HG03378 (cell line): Measurements from ENCODE around the gene NFIB.
A peak's percentile ranks its signal among the peaks of the same experiment; 100 is the strongest.

Experiments
- ATAC-seq: cut with Tn5 transposase; IDR thresholded peaks from one replicate; pipeline ENCODE4 v1.9.1; 2021; ENCODE audit warnings: mild to moderate bottlenecking, moderate library complexity; ENCODE audit not compliant: unreplicated experiment

NFIB gene

DNA sequence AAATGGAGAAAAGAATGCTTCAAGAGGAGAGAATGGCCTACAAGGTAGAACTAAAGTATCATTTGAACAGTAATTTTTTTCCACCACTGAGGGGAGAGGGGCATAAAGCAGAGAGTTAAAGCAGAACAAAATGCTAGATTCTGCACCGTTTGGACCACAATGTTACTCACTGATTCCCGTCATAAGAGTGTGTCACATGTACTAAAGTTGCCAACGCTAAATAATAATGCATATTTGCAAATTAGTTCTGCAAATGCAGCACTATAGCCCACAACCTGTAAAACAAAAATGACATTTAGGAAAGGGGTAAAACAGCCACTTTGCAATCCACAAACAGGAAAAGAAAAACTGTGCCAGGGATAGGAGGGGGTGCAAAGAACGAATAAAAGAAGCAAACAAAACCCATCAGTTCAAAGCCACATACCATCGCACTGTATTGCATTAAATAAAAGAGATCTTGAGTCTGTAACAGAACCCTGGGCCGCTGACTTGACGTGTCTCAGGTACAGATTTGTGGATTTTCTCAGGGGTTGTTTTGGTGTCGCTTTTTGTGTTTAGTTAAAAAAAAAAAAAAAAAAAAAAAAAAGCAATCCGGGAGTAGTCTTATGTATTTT is 7.7 kb upstream of the NFIB start:
- ATAC-seq: no peak

DNA sequence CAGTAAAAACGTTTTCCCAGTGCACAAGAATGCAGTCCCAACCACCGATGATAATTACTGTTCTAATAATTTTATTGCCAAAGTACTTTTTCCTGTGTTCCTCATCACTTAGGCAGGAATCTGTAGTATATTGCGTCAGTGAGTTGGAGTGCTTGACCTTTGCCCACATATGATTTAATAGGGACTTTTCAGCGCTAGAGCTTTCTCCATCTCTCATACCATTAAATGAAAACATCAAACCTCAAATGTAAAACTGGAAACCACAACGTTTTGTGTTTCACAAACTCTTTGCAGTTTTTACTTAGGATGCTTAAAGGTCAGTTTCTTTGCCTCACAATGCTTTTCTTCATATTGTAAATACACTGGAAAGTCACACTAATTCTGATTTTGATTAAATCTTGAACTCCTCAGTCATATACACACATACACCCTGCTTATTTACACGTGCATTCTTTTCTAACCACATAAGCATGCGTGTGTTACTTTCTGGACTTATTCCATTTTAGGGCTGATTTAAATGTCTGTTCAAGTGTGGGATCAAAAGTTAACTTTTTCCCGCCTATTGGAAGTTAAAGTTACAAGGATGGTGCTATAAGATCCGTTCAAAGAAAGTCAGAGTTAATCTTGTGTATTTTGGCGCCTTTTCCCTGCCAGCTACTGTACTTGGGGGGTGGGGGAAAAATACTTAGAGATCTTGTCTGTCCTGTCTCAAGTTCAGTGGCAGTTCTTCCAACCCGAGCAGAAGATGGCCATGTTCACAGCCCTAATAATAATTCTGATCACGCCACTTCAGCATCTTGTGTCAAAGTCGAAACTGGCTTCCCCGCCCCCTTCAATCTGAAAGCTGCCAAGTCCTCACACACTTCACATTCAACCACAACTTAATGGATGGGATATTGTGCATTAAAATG is 6.6 kb upstream of the NFIB start:
- ATAC-seq: no peak

DNA sequence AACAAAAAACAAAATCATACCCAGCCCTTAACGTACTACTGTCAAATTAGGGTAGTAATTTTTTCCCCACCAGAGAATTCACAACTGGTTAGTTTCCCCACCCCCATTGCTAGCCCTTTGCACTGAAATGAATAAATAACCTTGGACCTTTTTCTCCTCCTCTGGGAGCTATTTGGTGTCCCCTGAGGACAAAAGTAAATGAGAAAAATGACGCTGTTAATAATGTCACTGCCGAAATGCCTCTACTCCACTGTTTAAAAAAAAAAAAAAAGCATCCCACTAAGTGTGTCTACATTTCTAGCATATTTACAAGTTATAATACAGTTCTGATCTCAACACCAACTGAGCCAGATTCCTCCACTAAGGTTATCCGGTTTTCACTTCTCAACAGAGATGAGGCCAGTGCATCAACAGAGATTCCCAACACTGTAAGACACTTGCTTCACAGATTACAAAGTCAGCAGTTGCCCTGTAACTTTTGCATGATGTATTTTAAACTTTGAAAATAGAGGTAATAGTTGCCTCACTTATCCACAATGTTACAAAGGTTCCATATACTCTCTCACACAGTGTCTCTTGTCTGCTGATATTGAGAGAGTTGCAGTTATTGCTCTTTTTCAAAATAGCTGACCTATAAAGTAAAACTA is 5.1 kb upstream of the NFIB start:
- ATAC-seq: no peak

DNA sequence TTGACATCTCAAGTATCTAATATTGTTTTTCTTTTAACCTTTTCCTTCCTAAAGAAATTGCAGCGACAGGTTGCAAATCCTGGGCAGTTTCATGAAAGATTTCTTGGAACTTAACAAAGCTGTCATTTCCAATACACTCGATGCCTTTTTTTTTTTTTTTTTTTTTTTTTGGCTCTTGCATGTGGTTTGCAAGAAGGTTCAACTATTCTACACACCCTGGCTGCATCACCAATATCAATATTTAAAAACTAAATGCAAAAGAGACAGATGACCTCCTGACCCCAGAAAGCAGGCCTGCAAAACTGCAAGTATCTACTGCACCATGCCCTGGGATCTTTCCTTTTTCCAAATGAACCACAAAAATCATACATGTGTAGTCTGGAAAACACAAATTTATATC is 4.4 kb upstream of the NFIB start:
- ATAC-seq: no peak

DNA sequence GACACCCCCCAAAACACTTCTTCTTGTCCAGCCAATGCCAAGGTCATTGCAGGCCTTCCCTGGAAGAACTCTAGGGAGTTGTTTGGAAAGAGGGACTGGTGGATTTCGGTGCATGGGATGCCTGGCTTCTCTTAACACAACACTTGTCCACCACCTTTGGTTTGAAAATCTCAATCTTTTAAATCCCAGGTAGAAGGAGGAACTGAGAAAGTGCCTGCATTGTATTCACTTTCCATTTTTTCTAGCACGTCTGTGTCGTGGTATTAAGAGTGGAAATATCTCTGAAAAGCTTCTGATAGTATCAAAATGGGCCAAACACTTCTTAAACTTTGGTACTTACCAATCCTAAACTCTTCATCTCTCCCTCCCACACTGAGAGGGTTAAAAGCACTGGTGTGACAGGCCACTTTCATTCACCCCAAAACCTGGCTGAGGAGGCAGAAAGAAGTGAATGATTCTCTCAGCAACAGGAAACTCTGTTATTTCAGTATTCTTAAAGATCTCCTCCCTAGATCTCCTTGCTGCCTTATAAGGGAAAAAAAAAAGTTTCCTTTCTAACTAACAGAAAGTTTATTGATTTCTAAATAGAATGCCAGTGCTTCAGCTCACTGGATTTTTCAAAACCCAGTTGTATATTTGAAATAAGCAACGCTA is 3.9 kb upstream of the NFIB start:
- ATAC-seq: peak; percentile 56

DNA sequence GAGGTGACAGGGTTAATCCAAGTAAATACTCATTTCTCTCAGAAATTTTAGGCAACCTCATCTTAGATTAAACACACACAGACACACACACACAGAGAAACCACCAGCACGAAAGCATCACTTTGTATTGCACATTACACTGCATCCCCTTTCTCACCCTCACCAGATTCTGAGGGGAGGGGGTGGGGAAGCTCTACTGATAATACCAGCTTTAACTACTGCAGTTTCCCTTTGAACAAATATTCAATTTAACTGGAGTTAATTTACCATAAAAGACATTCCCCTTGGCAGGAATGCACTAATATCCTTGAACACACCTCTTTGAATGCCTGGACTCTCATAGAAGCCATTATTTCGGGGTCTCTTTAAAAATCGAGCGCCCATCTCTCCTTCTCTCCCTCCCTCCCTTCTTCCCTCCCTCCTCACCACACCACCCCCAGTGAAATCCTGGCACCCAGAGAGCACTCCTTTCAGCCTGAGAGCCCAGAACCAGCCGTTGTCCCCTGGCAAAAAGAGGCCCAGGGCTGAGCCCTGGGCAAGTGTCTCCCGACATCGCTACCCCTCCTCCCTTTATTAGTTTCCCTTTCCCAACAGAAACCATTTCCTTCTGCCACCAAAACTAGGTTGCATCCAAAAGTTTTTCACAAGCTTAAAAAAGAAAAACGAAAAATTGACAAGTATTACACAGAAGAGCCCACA is 2.8 kb upstream of the NFIB start:
- no peak for ATAC-seq

DNA sequence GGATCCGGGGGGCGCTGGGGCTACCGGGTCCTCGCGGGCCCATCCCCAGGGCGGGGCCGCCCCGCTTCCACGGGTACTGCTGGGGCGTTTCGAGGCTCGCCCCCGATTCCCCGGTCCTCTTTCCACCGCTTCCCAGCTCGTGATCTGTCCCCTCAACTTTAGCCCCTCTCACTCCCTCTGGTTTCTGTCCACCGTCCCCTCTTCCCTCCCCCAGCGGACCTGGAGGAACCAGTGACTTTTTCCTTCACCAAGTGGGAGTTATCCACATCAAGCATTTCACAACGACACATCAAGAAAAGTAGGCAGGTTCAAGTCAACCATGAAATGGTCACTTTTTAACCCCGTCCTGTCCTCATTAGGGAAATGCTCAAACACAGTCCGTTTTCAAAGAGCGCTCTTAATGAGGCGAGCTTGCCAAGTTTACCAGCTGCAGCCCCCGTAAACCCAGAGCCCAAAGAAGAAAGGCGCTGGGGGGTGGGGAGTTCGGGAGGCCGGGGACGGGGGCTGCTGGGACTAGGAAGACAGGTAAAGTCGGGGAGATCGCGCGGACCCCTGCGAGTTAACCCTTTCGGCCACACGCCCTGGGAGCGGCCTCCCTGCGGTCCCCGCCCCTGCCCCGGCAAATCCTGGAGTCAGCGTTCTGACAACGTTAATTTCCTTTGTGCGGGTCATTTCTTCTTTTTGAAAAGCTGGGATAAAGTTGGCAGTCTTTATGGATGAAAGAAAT is 2.1 kb upstream of the NFIB start:
- no peak for ATAC-seq

DNA sequence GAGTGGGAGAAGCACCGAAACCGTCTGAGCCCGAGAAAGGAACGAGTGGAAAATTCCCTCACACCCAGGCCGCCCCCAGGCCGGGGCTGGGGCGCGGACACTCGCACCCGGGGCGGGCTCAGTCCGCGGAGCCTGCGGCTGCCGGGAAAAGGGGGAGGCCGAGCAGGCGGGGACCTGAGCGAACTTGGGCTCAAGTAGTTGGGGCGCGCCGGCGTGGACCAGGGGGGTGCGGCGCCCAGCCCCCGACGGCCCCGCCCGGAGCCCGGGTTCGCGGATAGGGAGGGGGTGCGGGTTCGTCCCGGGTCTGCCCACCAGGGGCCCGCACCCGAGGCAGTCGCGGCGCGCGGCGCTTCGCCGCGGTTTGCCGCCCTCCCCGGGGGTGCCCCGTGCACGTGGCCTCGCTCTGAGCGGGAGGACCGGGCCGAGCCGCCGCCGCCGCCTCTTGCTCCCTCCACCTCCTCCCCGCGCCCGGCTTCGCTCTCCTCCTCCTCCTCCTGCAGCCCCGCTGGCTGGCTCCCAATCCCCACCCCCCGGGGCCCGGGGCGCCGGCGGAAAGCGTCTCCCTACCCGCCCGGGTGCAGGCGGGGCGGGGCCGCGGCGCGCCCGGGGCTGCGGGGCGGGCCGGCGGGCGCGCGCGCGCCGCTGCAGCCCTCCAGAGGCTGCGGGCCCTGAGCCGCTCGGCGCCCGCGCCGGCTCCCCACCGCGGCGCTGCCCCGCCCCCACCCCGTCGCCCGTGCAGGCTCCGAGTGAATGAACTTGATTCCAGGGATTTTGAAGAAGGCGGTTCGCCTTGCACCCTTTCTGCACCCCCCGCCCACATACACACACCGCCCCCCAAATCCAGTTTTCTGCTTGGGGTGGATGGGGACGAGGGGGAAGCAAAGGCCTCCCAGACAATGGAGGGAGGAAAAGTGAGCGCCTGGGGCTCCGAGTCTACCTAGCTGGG is 1.3 kb upstream of the NFIB start:
- ATAC-seq: no peak

DNA sequence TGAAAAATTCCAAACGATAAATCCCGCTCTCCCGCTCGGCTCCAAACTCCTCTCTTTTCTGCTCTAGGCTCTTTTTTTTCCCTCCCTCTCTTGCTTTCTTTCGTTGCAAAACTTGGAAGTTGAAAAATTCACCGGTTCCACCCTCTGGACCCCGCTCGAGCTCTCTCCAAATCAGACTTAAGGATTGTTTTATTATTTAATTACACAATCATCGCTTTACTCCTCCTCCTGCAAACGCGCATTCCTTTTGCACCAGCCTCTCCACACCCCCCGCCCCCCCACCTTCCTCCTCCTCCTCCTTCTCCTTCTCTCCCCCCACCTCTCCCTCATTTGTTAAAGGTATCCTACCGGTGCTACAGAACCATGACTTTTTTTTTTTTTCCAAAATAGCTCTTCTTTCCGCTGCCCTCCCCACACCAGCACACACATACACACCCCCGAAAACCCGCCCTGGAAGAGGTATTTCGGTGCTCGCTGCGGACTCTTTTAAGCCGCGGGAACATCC is 535 bp upstream of the NFIB start:
- no peak for ATAC-seq

DNA sequence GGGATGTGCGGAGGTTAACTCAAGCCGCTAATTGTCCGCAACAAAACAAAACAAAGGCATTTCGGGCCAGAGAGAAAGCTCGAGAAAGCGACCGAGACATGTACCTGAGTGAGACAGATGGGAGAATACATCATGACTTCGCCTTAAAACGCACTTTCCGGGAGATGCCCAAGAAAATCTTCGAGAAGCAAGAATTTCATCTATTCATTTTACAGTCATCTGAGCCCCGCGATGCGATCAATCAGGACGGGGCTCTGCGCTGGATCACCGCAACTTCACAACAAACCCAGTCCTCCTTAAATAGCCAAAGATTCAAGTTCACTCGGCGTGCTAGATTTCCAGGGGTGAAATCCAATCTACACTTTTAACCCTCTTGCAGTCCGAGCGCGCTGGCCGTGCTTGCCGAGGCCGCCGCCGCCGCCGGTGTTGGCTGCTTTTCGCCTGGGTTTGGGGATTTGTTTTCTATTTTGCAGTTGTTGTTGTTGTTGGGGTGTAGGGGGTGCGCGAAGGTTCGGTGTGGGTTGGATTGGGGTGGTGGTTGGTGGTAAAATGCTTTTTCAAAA is 482 bp downstream of the NFIB start:
- no peak for ATAC-seq

DNA sequence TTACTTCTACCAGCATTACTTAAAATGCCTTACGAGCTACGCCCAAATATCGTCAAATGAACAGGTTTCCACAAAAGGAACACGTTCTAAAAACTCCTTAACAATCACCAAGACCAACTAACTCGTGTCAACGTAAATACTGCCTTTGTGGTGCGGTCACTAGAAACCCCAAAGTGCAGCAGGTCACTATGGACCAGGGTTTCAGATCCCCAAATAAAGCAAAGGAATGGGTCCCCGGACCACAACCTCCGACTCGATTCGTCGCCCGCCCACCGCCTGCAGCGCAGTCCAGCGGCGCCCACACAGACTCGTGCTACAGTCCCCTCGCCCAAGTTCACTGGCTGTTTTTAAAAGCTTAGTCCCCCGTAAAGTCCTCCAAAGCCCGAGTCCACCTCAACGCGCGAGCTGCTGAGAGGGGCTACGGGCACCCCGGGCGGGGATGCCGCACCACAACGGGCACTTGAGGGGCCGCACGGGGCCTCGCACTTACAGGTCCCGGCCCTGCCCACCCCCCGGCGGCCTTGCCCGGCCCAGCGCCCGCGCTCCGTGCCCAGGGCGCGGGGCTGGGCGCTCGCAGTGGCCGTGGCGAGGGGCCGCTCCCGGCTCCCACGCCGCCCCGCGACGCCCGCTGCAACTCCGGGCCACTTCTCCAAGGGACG is 1.1 kb downstream of the NFIB start:
- no peak for ATAC-seq

DNA sequence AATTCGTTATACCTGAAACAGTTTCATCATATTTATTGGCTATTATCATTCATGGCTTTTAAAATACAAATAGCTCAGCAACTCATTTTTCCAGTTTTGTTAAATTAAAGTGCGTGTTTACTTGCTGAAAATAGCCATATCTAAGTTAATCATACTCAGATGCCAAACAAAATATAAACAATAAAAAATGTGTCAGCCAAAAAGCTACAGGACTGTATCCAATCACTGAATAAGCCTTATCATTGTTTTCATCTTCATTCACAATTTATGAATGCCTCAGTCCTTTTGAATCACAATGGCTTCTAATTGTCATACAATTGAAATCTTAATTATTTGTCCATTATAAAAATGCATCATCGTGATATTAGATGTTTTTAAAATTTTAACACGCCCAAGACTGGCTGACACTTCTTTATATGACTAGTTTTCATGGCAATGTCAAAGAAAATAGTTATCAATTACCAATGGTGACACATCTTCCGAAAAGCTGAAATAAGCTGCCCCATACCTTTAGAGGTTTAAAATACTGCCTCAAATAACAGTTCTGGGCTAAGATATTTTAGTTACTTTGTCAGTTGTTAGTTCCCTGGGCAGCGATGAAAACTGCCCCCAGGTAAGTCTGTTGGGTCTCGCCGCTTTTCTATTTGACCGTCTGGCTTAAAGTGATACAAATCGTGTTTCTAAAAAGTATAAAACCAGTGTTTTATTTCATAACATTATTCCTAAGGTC is 1.8 kb downstream of the NFIB start:
- ATAC-seq: no peak

DNA sequence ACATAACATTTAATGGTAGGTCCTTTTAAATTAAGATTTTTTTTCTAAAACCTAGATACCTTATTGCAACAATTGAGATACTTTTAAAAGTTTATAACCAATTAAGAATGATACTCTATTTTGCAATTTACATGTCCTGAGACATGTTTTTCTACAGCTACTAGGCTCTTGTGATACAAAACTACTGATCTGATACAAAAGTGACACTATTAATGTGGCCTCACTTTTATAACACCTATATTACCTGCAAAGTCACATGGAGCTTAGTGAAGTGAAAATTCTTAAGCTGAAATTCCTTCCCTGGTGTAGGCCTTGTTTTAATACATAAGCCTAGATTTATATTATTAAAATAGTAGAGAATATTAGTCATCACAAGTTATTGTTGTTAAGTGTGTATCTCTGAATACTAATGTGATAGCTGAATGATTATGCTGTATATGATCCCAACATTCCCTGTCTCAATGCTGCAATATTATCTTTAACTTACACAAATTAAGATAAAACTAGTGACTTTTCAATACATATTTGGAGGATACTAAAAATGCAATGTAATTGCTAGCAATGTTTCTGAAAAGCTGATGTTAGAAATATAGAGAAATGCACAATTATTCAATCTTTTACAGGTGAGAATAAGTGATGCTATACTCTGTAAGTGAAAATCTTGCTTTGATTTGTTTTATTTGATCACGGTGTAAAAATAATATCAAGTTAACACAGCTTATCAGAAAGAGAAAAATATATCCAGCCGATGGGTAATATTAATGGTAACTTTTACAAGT is 2.6 kb downstream of the NFIB start:
- no peak for ATAC-seq

DNA sequence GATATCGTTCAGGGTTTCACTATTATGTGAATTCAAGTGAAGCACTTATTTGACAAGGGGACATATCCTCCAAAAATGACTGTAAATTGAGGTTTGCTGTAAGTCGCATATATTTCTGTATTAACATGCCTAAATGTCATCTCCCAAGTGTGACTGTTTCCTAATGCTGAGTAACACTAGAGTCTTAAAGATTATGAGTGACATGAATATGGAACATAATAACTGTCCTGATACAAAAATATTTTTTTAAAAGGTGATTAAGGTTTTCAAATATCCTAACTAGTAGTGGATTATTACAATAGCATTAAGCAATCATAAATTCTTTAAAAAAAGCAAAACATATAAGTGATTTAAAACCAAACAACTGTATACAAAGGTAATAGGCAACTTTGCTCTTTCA is 3.6 kb downstream of the NFIB start:
- ATAC-seq: no peak

DNA sequence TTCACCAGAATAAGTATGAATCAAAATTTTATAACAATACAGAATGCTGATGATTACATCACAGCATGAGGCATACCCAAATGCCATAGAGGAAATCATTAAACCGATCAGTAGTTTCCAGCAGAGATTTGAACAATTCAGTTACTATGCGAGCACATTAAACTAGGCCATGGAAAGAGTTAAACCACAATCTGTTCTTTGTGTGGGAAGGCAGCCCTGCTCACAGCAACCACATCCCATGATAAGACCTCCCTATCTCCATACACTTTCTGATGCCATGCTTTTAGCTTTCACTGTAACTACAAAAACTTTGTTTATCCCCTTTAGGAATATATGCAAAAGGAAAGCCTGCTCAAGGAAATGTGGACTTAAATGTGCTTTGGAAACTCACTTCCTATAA is 4.5 kb downstream of the NFIB start:
- ATAC-seq: no peak

DNA sequence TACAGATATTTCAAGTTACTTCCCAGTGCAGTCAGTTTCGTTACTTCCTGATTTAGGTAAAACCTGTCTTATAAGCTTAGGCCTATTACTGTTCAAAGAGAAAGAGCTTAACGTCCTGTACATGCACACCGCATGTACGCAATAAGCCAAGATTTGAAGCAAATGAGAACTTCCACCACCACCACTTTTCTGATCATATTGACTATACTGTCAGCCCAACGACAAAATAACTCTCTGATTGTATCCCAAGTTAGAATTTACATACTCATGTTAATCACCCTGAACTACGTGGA is 5.1 kb downstream of the NFIB start:
- no peak for ATAC-seq
